Skeletal muscle tissue (tissue), 4 donors: Measurements from ENCODE around the gene NUDT1. TPM values are rescaled to one million over a fixed set of nuclear protein-coding genes. Genes with fewer than 3 reads are reported as not detected.

ENCODE experiments used
- H3K27ac ChIP-seq: one replicate; pipeline ENCODE4 v1.7.0; 2013; ENCODE audit warnings: mild to moderate bottlenecking, low read depth, low read length, inconsistent platforms
- H3K27me3 ChIP-seq, 3 donors: one replicate each; pipeline ENCODE4 v1.7.0; 2013; ENCODE audit warnings: low read length in 3 of 3; ENCODE audit not compliant: control insufficient read depth in 3 of 3, insufficient read depth in 3 of 3
- H3K36me3 ChIP-seq, 3 donors: one replicate each; pipeline ENCODE4 v1.7.0; 2013; ENCODE audit warnings: low read length in 3 of 3; ENCODE audit not compliant: control insufficient read depth in 3 of 3, insufficient read depth in 3 of 3
- H3K4me1 ChIP-seq, 3 donors: one replicate each; pipeline ENCODE4 v1.7.0; 2013; ENCODE audit warnings: low read length in 3 of 3, mild to moderate bottlenecking in 3 of 3; ENCODE audit not compliant: control insufficient read depth in 3 of 3, insufficient read depth in 3 of 3
- H3K4me3 ChIP-seq, 3 donors: one replicate each; pipeline ENCODE4 v1.7.0; 2013; ENCODE audit warnings: low read length in 3 of 3
- H3K9ac ChIP-seq, 3 donors: one replicate each; pipeline ENCODE4 v1.7.0; 2013; ENCODE audit warnings: low read length in 3 of 3, mild to moderate bottlenecking in 3 of 3, moderate library complexity in 2 of 3, low read depth in 1 of 3
- H3K9me3 ChIP-seq, 3 donors: one replicate each; pipeline ENCODE4 v1.7.0; 2013; ENCODE audit warnings: low read length in 3 of 3; ENCODE audit not compliant: control insufficient read depth in 3 of 3
- total RNA-seq: library from RNA; depleted of rRNA; stranded (reverse); fragments of >200 nt; gene quantifications from one replicate; pipeline ENCODE4 v1.2.3, GENCODE V29; 2014
- donor health status: Osteomylitis.

Gene NUDT1
- total RNA-seq, 1 donor from 2014 or later: 20.9 TPM

- no peaks in the 10 kb centered on the region for H3K27me3 ChIP-seq
- H3K4me3 ChIP-seq: no peak overlapping the region
- H3K27ac ChIP-seq: no peak overlapping the region
- peaks cover 8 to 20% (median 8%) of the 10 kb centered on the region in 3 donors for H3K36me3 ChIP-seq
- peaks cover 0 to 3% (median 0%) of the 10 kb centered on the region in 3 donors for H3K4me1 ChIP-seq
- H3K9me3 ChIP-seq: no peaks in the 10 kb centered on the region
- no peak overlapping the region for H3K9ac ChIP-seq
Observed at GRCh38 chr7:2254429-2255144, 12.6 kb downstream of the NUDT1 start.

GRCh38 chr7:2255145-2256139 lies 13.4 kb downstream of the NUDT1 start:
- H3K27ac ChIP-seq: no peak overlapping the region
- no peak overlapping the region for H3K4me3 ChIP-seq
- H3K9me3 ChIP-seq: no peaks in the 10 kb centered on the region
- H3K4me1 ChIP-seq: no peaks in the 10 kb centered on the region
- no peaks in the 10 kb centered on the region for H3K27me3 ChIP-seq
- H3K9ac ChIP-seq: no peak overlapping the region
- peaks cover 8 to 20% (median 8%) of the 10 kb centered on the region in 3 donors for H3K36me3 ChIP-seq

GRCh38 chr7:2256306-2257045 lies 14.4 kb downstream of the NUDT1 start:
- Histone ChIP-seq H3K4me1 (no peaks in the 10 kb centered on the region), H3K36me3 (peaks cover 8 to 20% (median 8%) of the 10 kb centered on the region in 3 donors), H3K9me3 (no peaks in the 10 kb centered on the region), H3K9ac (no peak overlapping the region), H3K4me3 (no peak overlapping the region), H3K27ac (no peak overlapping the region), H3K27me3 (no peaks in the 10 kb centered on the region)

GRCh38 chr7:2257046-2257551 lies 15.1 kb downstream of the NUDT1 start:
- Histone ChIP-seq H3K9ac (no peak overlapping the region), H3K9me3 (no peaks in the 10 kb centered on the region), H3K4me1 (no peaks in the 10 kb centered on the region), H3K4me3 (no peak overlapping the region), H3K27me3 (no peaks in the 10 kb centered on the region), H3K36me3 (peaks cover 8 to 20% (median 8%) of the 10 kb centered on the region in 3 donors), H3K27ac (no peak overlapping the region)

GRCh38 chr7:2257651-2258050 lies 15.6 kb downstream of the NUDT1 start:
- Histone ChIP-seq H3K27ac (no peak overlapping the region), H3K4me3 (no peak overlapping the region), H3K36me3 (peaks cover 8 to 20% (median 8%) of the 10 kb centered on the region in 3 donors), H3K9ac (no peak overlapping the region), H3K9me3 (no peaks in the 10 kb centered on the region), H3K4me1 (no peaks in the 10 kb centered on the region), H3K27me3 (no peaks in the 10 kb centered on the region)

GRCh38 chr7:2258661-2259365 lies 16.8 kb downstream of the NUDT1 start:
- Histone ChIP-seq H3K9ac (no peak overlapping the region), H3K4me1 (no peaks in the 10 kb centered on the region), H3K27ac (no peak overlapping the region), H3K27me3 (no peaks in the 10 kb centered on the region), H3K4me3 (no peak overlapping the region), H3K36me3 (peaks cover 4 to 20% (median 10%) of the 10 kb centered on the region in 3 donors), H3K9me3 (no peaks in the 10 kb centered on the region)

- Histone ChIP-seq H3K4me1 (no peaks in the 10 kb centered on the region), H3K27me3 (no peaks in the 10 kb centered on the region), H3K4me3 (no peak overlapping the region), H3K9ac (no peak overlapping the region), H3K36me3 (peaks cover 10 to 22% (median 15%) of the 10 kb centered on the region in 3 donors), H3K9me3 (no peaks in the 10 kb centered on the region), H3K27ac (no peak overlapping the region)
Observed at GRCh38 chr7:2259480-2259879, 17.5 kb downstream of the NUDT1 start.

GRCh38 chr7:2260820-2261219 lies 18.8 kb downstream of the NUDT1 start:
- Histone ChIP-seq H3K27ac (no peak overlapping the region), H3K9ac (no peak overlapping the region), H3K36me3 (peaks cover 8 to 13% (median 11%) of the 10 kb centered on the region in 3 donors), H3K4me1 (no peaks in the 10 kb centered on the region), H3K27me3 (no peaks in the 10 kb centered on the region), H3K4me3 (no peak overlapping the region), H3K9me3 (no peaks in the 10 kb centered on the region)

GRCh38 chr7:2261611-2262010 lies 19.6 kb downstream of the NUDT1 start:
- Histone ChIP-seq H3K36me3 (peaks cover 8 to 10% (median 10%) of the 10 kb centered on the region in 3 donors), H3K4me3 (no peak overlapping the region)

More at GRCh38 chr7:2261611-2262010, 19.6 kb downstream of the NUDT1 start:
- no peak overlapping the region for H3K27ac ChIP-seq
- no peaks in the 10 kb centered on the region for H3K9me3 ChIP-seq
- no peaks in the 10 kb centered on the region for H3K27me3 ChIP-seq
- H3K9ac ChIP-seq: no peak overlapping the region
- no peaks in the 10 kb centered on the region for H3K4me1 ChIP-seq
